Testis (tissue), 2 donors: Measurements from ENCODE around the gene NCEH1.
"Not testable (repeated sequence)": the region's sequence is repeated elsewhere in the genome, so short reads cannot be mapped to it uniquely, and the experiment has no call there.

ENCODE experiments used
- CTCF ChIP-seq, 3 experiments: fragments of 450-650 bp in 2 of 3; fragments of 200-600 bp in 1 of 3; sonication (generic) in 1 of 3; IDR thresholded peaks; one replicate each; pipeline ENCODE4 v1.5.1; 2016 to 2019; ENCODE audit warnings: antibody characterized with exemption in 3 of 3, mild to moderate bottlenecking in 2 of 3, moderate library complexity in 1 of 3
- POLR2A ChIP-seq: fragments of 450-650 bp; IDR thresholded peaks from one replicate; pipeline ENCODE4 v1.6.1; 2017; ENCODE audit warnings: antibody characterized with exemption, mild to moderate bottlenecking, moderate library complexity

GRCh38 chr3:172702731-172703130 is 8.1 kb downstream of the NCEH1 start:
- not testable (repeated sequence) for TF ChIP-seq CTCF (IDR thresholded peaks at IDR 0.05); POLR2A
